Keratinocyte (primary cell): ENCODE results near the gene ZYG11A. TPM values are rescaled to one million over a fixed set of nuclear protein-coding genes. Genes with fewer than 3 reads are reported as not detected.

ENCODE experiments used
- DNase-seq: peaks from one replicate; pipeline ENCODE4 v3.0.0-alpha.2; 2011; ENCODE audit warnings: low read depth, missing footprints, low spot score
- FAIRE-seq: peaks from 2 replicates; lab custom pipeline; 2011; peaks lifted over from hg19 to GRCh38; lab: Jason Lieb, UNC
- H2AFZ ChIP-seq: 2 replicates; pipeline ENCODE4 v1.6.0; 2012; ENCODE audit warnings: low read length, control low read depth, inconsistent platforms; ENCODE audit not compliant: control insufficient read depth
- H3K27ac ChIP-seq: 2 replicates; pipeline ENCODE4 v1.5.1; 2011; ENCODE audit warnings: low read length; ENCODE audit not compliant: control insufficient read depth, insufficient read depth
- H3K27me3 ChIP-seq: 3 replicates; pipeline ENCODE4 v1.6.0; 2011; ENCODE audit warnings: low read length; ENCODE audit not compliant: control insufficient read depth, insufficient read depth; ENCODE audit errors: extremely low read depth
- H3K36me3 ChIP-seq, 2 experiments: 2 replicates in 1 of 2; 3 replicates in 1 of 2; pipeline ENCODE4 v1.5.1; 2011; ENCODE audit warnings: low read length in 2 of 2, mild to moderate bottlenecking in 1 of 2; ENCODE audit not compliant: control insufficient read depth in 2 of 2, insufficient read depth in 2 of 2; ENCODE audit errors: extremely low read depth in 1 of 2
- H3K4me1 ChIP-seq: 3 replicates; pipeline ENCODE4 v1.5.1; 2011; ENCODE audit warnings: low read length; ENCODE audit not compliant: control insufficient read depth, insufficient read depth; ENCODE audit errors: extremely low read depth
- H3K4me2 ChIP-seq: 3 replicates; pipeline ENCODE4 v1.6.0; 2011; ENCODE audit warnings: low read depth, low read length; ENCODE audit not compliant: control insufficient read depth, insufficient read depth; ENCODE audit errors: extremely low read depth
- H3K4me3 ChIP-seq, 3 experiments: fragments of 200-600 bp in 1 of 3; sonication (generic) in 1 of 3; 2 replicates in 2 of 3; 3 replicates in 1 of 3; pipeline ENCODE4 v1.5.1; 2011 to 2016; ENCODE audit warnings: low read length in 3 of 3, mild to moderate bottlenecking in 3 of 3, control low read depth in 2 of 3, inconsistent platforms in 1 of 3, low read depth in 1 of 3, mixed read lengths in 1 of 3, mixed run types in 1 of 3, moderate library complexity in 1 of 3; ENCODE audit not compliant: control insufficient read depth in 2 of 3, insufficient read depth in 2 of 3; ENCODE audit errors: extremely low read depth in 1 of 3
- H3K79me2 ChIP-seq: 2 replicates; pipeline ENCODE4 v1.6.0; 2012; ENCODE audit warnings: low read length; ENCODE audit not compliant: control insufficient read depth, insufficient read depth
- H3K9ac ChIP-seq: 3 replicates; pipeline ENCODE4 v1.6.0; 2011; ENCODE audit warnings: low read length; ENCODE audit not compliant: control insufficient read depth, insufficient read depth; ENCODE audit errors: extremely low read depth
- H3K9me1 ChIP-seq: 3 replicates; pipeline ENCODE4 v1.6.0; 2011; ENCODE audit warnings: low read length; ENCODE audit not compliant: control insufficient read depth, insufficient read depth; ENCODE audit errors: extremely low read depth
- H3K9me3 ChIP-seq: 2 replicates; pipeline ENCODE4 v1.5.1; 2012; ENCODE audit warnings: low read depth, low read length; ENCODE audit not compliant: control insufficient read depth
- H4K20me1 ChIP-seq: 3 replicates; pipeline ENCODE4 v1.6.0; 2011; ENCODE audit warnings: low read length; ENCODE audit not compliant: control insufficient read depth, insufficient read depth; ENCODE audit errors: extremely low read depth
- CTCF ChIP-seq, 3 experiments: IDR thresholded peaks in 1 of 3; conservative IDR thresholded peaks in 1 of 3; optimal IDR thresholded peaks in 1 of 3; 2 replicates in 2 of 3; 3 replicates in 1 of 3; pipeline versions ENCODE3 to v1.5.1; 2011; ENCODE audit warnings: low read length in 3 of 3, mild to moderate bottlenecking in 3 of 3, moderate library complexity in 2 of 3, control low read depth in 1 of 3, inconsistent platforms in 1 of 3; ENCODE audit not compliant: insufficient read depth in 2 of 3; ENCODE audit errors: extremely low read depth in 1 of 3
- EZH2 ChIP-seq: IDR thresholded peaks from one replicate; pipeline ENCODE4 v1.6.1; 2012; ENCODE audit warnings: inconsistent platforms, mild to moderate bottlenecking, low read length, moderate library complexity
- dilution Hi-C: fragments of 300-500 bp; cut with MboI; formaldehyde crosslinking; loops from one replicate; pipeline ENCODE4 v1.7.0; 2020; ENCODE audit warnings: low sequenced_read_pairs; ENCODE audit not compliant: extremely low pct_ligation_motif_present
- polyA plus RNA-seq, 5 experiments: library from polyadenylated mRNA; depleted of rRNA in 3 of 5; stranded (reverse) in 3 of 5; stranded (forward) in 1 of 5; unstranded in 1 of 5; fragments of >200 nt; gene quantifications; 1 replicate in 1 of 5; 2 replicates in 3 of 5; 3 replicates in 1 of 5; pipeline versions ENCODE4 v1.2.1 to v1.2.3, GENCODE V29; 2011 to 2012; ENCODE audit warnings: missing spikeins in 2 of 5, low read depth in 1 of 5, low replicate concordance in 1 of 5

The ZYG11A gene
- polyA plus RNA-seq, 1 donor (not counting 4 experiments of a cell fraction or from before 2014, with no cell fraction given): 0.64 TPM

DNA sequence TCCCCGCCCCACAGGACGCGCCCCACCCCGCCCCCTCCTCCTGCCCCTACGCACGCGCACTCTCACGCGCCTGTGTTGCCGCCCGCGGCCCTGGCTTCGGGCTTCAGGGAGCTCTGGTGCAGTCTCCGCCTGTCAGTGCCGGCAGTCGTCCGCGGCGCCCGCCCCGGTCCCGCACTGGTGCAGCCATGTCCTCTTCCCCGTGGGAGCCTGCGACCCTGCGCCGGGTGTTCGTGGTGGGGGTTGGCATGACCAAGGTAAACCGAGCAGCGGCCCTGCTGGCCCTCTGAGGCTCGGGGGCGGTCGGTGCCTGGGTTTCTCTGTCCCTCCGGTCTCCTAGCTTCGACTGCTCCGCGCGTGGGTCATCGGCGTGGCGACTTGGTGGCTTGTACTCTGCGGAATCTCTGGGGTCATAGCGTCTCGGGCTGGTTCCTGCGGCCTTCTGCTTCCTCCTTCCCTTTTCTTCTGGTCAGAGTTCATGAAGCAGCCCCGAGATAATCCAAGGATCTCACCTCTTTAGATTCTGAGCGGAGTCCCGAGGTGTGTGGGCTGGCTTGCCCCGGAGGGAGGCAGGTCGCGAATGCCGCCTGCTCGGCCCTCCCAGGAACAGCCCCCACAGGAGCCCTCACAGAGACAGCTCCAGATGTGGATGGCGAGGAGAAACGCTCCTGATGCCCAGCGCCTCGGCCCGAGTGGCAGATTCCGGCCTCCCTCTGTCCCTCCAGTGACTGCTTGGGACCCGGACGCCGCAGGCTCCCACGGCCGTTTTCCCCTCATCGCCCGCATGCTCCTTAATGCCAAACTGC lies 84.9 kb downstream of the ZYG11A start, which contains the start of gene SCP2:
TSS of gene SCP2 (plus strand) at position 65 of the 803 bp plus-strand sequence. CDS start at position 186, 121 bp downstream.
- Histone ChIP-seq H3K79me2 (no peaks in the 10 kb centered on the region), H4K20me1 (no peaks in the 10 kb centered on the region), H3K36me3 (no peaks in the 10 kb centered on the region), H2AFZ (peak within 1 kb of the TSS; percentile 96), H3K9me1 (no peaks in the 10 kb centered on the region), H3K4me2 (peak within 1 kb of the TSS; percentile 94), H3K9ac (peak within 1 kb of the TSS; percentile 81), H3K9me3 (no peaks in the 10 kb centered on the region), H3K4me1 (peaks cover 6% of the 10 kb centered on the region), H3K4me3 (peak within 1 kb of the TSS; percentile 81 to 94 (median 82)), H3K27me3 (no peaks in the 10 kb centered on the region), H3K27ac (peak within 1 kb of the TSS; percentile 24)
- dilution Hi-C loops: no loop called here
- no peak for FAIRE-seq
- DNase-seq: peak; percentile 38
- no peak for TF ChIP-seq CTCF (optimal IDR thresholded peaks at IDR 0.05 in 1 of 3, IDR thresholded peaks at IDR 0.05 in 1 of 3, conservative IDR thresholded peaks at IDR 0.05 in 1 of 3; ENCODE audit: extremely low read depth in 1 of 3, insufficient read depth in 2 of 3, low read length in 3 of 3)
- TF ChIP-seq EZH2: no peak

GRCh38 chr1:52928015-52928404 lies 85.5 kb downstream of the ZYG11A start:
- peak overlapping the region; percentile 81 to 94 (median 82) for H3K4me3 ChIP-seq
- H3K27ac ChIP-seq: no peak overlapping the region
- H4K20me1 ChIP-seq: no peaks in the 10 kb centered on the region
- no peaks in the 10 kb centered on the region for H3K27me3 ChIP-seq
- no peaks in the 10 kb centered on the region for H3K9me3 ChIP-seq
- H3K36me3 ChIP-seq: no peaks in the 10 kb centered on the region
- dilution Hi-C loops: no loop called here
- peak overlapping the region; percentile 96 for H2AFZ ChIP-seq
- no peak for TF ChIP-seq CTCF (optimal IDR thresholded peaks at IDR 0.05 in 1 of 3, IDR thresholded peaks at IDR 0.05 in 1 of 3, conservative IDR thresholded peaks at IDR 0.05 in 1 of 3; ENCODE audit: extremely low read depth in 1 of 3, insufficient read depth in 2 of 3, low read length in 3 of 3)
- TF ChIP-seq EZH2: no peak
- DNase-seq (no peak), FAIRE-seq (peak; percentile 32)
- H3K9ac ChIP-seq: peak overlapping the region; percentile 81
- H3K4me2 ChIP-seq: peak overlapping the region; percentile 94
- H3K9me1 ChIP-seq: no peaks in the 10 kb centered on the region
- H3K4me1 ChIP-seq: peaks cover 6% of the 10 kb centered on the region
- no peaks in the 10 kb centered on the region for H3K79me2 ChIP-seq
